C4-2B (cell line): ENCODE data around the gene HS6ST3.

Source experiments
- ZFX ChIP-seq: fragments of 450-650 bp; IDR thresholded peaks from 2 replicates; pipeline ENCODE4 v1.6.1; 2017
- TF ChIP-seq, protein P1 (sequence below): fragments of 450-650 bp; conservative IDR thresholded peaks from 2 replicates; pipeline ENCODE4 v1.5.1; 2017; ENCODE audit warnings: mild to moderate bottlenecking

- TF ChIP-seq, protein P1, sequence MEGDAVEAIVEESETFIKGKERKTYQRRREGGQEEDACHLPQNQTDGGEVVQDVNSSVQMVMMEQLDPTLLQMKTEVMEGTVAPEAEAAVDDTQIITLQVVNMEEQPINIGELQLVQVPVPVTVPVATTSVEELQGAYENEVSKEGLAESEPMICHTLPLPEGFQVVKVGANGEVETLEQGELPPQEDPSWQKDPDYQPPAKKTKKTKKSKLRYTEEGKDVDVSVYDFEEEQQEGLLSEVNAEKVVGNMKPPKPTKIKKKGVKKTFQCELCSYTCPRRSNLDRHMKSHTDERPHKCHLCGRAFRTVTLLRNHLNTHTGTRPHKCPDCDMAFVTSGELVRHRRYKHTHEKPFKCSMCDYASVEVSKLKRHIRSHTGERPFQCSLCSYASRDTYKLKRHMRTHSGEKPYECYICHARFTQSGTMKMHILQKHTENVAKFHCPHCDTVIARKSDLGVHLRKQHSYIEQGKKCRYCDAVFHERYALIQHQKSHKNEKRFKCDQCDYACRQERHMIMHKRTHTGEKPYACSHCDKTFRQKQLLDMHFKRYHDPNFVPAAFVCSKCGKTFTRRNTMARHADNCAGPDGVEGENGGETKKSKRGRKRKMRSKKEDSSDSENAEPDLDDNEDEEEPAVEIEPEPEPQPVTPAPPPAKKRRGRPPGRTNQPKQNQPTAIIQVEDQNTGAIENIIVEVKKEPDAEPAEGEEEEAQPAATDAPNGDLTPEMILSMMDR, result no peak
- TF ChIP-seq ZFX, result no peak
These were observed 253.1 kb downstream of the HS6ST3 start for GRCh38 chr13:96342852-96343465.
